Measurements from ENCODE around the gene FREM1.

DNA sequence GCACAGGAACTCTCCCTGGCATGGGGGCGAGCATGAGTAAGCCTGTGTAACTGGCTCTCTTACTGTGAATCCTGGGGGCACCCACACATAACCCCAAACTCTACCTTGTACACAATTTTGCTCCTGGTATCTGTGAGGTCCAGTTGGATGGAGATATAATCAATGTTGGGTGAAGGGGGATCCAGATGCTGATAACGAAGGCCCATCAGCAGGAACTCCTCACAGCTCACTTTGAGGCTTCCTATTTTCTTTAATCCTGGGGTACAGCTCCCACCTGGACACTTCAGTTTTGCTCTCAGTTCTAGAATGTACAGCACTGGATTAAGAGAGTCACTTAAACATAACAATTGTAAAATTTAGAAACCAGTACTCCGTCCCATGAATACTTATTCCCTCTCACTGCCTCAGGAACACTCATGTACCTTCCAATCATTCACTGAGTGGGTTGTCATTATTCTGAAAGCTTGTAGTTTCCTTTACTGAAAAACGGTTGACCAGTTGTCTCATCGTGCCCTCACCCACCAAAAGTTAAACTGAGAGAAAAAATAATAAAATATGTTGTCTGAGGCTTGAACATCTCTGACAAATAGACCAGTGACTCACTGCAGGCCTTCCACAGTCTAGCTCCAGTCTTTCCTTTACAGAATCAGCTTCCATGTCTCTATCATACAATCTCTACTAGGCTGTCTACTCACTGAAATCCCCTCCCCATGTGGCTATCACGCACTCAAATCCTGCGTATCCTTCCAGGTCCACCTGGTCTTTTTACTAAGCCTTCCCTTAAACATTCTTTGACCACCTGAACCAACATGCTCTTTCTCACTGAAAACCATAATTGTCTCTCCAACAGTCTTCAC, 52.6 kb downstream of the FREM1 start:
- TF ChIP-seq, protein P1, sequence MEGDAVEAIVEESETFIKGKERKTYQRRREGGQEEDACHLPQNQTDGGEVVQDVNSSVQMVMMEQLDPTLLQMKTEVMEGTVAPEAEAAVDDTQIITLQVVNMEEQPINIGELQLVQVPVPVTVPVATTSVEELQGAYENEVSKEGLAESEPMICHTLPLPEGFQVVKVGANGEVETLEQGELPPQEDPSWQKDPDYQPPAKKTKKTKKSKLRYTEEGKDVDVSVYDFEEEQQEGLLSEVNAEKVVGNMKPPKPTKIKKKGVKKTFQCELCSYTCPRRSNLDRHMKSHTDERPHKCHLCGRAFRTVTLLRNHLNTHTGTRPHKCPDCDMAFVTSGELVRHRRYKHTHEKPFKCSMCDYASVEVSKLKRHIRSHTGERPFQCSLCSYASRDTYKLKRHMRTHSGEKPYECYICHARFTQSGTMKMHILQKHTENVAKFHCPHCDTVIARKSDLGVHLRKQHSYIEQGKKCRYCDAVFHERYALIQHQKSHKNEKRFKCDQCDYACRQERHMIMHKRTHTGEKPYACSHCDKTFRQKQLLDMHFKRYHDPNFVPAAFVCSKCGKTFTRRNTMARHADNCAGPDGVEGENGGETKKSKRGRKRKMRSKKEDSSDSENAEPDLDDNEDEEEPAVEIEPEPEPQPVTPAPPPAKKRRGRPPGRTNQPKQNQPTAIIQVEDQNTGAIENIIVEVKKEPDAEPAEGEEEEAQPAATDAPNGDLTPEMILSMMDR (IDR thresholded peaks at IDR 0.05): no peak
- TF ChIP-seq POLR2AphosphoS5 (IDR thresholded peaks at IDR 0.05) (no peak), POLR2A (IDR thresholded peaks at IDR 0.05) (no peak)

Data from breast epithelium (tissue), 3 donors.